ENCODE measurements around the gene TAS1R3. TPM values are rescaled to one million over a fixed set of nuclear protein-coding genes. Genes with fewer than 3 reads are reported as not detected.

Gene TAS1R3
- total and polyA plus RNA-seq, 12 donors, result 0.05 to 0.86 (median 0.56) TPM

DNA sequence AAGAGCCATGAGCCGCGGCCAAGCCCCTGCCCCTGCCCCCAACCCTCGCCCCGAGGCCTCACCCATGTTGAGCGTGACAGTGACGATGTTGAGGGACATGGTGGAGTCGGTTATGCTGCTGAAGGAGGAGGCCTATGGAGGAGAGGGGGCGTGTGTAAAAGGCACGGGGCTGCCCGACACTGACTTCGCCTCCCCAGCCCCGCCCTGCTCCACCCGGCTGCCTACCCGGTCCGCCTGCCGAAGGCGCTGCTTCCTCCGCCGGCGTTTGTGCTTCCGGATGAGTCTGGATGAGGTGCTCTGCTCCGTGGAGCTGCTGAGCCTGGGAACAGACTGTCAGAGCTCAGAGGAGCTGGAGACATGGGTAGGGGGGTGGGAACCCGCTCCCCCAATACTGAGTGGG, 9.1 kb downstream of the TAS1R3 start:
- Histone ChIP-seq H3K4me1 (replicated peaks in 1 of 2) (peaks cover 6 to 12% of the 10 kb centered on the region in 2 donors), H3K4me3 (no peak overlapping the region), H3K9me3 (replicated peaks in 1 of 3) (no peaks in the 10 kb centered on the region), H3K27me3 (no peaks in the 10 kb centered on the region), H3K27ac (no peak overlapping the region), H3K36me3 (replicated peaks in 1 of 2) (peaks cover 0 to 25% of the 10 kb centered on the region in 2 donors)
- WGBS, 4 donors, result 89 to 92% (median 90%) methylated on average over 9 to 23 of the region's 23 CpGs
- no peak for DNase-seq
- TF ChIP-seq, protein P1, sequence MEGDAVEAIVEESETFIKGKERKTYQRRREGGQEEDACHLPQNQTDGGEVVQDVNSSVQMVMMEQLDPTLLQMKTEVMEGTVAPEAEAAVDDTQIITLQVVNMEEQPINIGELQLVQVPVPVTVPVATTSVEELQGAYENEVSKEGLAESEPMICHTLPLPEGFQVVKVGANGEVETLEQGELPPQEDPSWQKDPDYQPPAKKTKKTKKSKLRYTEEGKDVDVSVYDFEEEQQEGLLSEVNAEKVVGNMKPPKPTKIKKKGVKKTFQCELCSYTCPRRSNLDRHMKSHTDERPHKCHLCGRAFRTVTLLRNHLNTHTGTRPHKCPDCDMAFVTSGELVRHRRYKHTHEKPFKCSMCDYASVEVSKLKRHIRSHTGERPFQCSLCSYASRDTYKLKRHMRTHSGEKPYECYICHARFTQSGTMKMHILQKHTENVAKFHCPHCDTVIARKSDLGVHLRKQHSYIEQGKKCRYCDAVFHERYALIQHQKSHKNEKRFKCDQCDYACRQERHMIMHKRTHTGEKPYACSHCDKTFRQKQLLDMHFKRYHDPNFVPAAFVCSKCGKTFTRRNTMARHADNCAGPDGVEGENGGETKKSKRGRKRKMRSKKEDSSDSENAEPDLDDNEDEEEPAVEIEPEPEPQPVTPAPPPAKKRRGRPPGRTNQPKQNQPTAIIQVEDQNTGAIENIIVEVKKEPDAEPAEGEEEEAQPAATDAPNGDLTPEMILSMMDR (IDR thresholded peaks at IDR 0.05), result no peak
- no peak for TF ChIP-seq POLR2A (IDR thresholded peaks at IDR 0.05)
- intact Hi-C loops (cut with DNase I), result no loop called here

DNA sequence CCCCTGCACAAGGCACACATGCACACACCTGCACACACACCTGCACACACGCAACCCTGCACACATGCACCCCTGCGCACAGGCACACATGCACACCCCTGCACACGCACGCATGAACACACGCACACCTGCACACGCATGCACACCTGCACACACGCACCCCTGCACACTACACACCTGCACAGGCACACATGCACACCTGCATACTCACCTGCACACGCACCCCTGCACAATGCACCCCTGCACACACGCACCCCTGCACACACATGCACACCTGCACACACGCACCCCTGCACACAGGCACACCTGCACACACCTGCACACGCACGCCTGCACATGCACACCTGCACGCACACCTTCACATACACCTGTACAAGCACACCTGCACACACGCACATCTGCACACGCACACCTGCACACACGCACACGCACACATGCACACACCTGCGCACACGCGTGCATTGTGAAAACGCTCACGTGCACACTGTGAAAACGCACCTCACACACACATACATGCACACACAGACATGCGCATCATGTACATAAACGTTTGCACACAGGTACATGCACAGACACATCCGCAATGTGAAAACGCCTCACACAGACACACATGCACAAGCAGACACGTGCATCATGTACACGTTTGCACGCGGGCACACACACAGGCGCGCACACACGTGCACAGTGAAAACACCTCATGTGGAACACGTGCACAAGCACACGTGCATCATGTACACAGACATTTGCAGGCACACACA, 9.9 kb downstream of the TAS1R3 start:
- WGBS, 4 donors, result 87 to 91% (median 89%) methylated on average over 23 to 36 of the region's 36 CpGs
- Histone ChIP-seq H3K4me1 (replicated peaks in 1 of 2) (peaks cover 14 to 20% of the 10 kb centered on the region in 2 donors), H3K4me3 (no peak overlapping the region), H3K27ac (no peak overlapping the region), H3K9me3 (replicated peaks in 1 of 3) (no peaks in the 10 kb centered on the region), H3K36me3 (replicated peaks in 1 of 2) (peaks cover 0 to 25% of the 10 kb centered on the region in 2 donors), H3K27me3 (no peaks in the 10 kb centered on the region)
- no peak for DNase-seq
- TF ChIP-seq, protein P1 (IDR thresholded peaks at IDR 0.05), result no peak
- TF ChIP-seq POLR2A (IDR thresholded peaks at IDR 0.05), result no peak
- intact Hi-C loops (cut with DNase I), result no loop called here

DNA sequence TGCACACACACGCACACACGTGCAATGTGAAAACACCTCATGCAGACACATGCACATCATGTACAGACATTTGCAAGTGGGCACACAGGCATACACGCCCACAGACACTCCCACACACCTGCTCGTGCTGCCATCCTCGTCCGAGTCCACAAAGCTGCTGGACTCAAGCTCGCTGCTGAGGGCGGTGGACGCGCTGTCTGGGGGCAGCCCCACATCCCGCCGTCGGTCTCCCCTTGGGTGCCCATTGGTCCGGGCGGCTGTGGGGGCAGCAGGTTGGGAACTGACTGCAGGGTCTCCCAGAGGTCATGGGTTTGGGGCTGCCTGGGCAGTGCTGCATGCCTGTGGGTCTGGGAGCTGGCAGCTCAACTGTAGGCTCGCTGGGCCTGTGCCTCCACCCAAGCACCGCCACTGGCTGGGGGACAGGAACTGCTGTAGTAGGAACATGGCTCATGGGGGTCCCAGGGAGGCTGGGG, 10.5 kb downstream of the TAS1R3 start:
- TF ChIP-seq, protein P1 (IDR thresholded peaks at IDR 0.05), result no peak
- TF ChIP-seq POLR2A (IDR thresholded peaks at IDR 0.05), result no peak
- WGBS, 4 donors, result 86 to 93% (median 91%) methylated on average over 7 to 17 of the region's 17 CpGs

DNA sequence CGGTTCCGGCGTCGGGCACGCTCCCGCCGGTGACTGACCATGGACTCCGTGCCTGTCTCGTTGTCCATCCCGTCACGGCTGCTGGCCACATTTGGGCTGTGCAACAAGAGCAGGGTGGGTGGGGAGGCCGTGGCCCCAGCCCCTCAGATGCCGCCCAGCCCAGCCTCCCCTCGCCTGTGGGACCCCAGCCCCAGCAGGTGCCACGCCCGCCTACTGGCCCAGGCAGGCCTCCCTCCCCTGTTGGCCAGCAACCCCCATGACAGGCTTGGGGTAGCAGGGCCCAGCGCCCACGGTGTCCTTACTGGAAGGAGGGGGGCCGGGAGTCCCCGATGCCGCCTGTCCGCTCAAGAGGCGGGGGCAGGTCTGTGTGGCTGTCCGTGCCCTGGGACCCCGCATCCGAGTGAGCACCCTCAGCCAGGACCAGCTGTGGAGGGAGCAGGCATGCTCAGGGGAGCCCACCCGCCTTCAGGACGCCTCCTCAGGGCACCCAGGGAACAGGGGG, 11.0 kb downstream of the TAS1R3 start:
- Histone ChIP-seq H3K27me3 (no peaks in the 10 kb centered on the region), H3K4me1 (replicated peaks in 1 of 2) (peaks cover 24 to 31% of the 10 kb centered on the region in 2 donors), H3K4me3 (no peak overlapping the region), H3K9me3 (replicated peaks in 1 of 3) (no peaks in the 10 kb centered on the region), H3K36me3 (replicated peaks in 1 of 2) (peaks cover 0 to 25% of the 10 kb centered on the region in 2 donors), H3K27ac (no peak overlapping the region)
- intact Hi-C loops (cut with DNase I), result no loop called here
- DNase-seq, result no peak
- no peak for TF ChIP-seq POLR2A (IDR thresholded peaks at IDR 0.05)
- TF ChIP-seq, protein P1 (IDR thresholded peaks at IDR 0.05), result no peak
- WGBS, 4 donors, result 91 to 93% (median 91%) methylated on average over 12 to 28 of the region's 28 CpGs

More for the DNA sequence above, 10.5 kb downstream of the TAS1R3 start:
- Histone ChIP-seq H3K27me3 (no peaks in the 10 kb centered on the region), H3K4me3 (no peak overlapping the region), H3K27ac (no peak overlapping the region), H3K9me3 (replicated peaks in 1 of 3) (no peaks in the 10 kb centered on the region), H3K36me3 (replicated peaks in 1 of 2) (peaks cover 0 to 25% of the 10 kb centered on the region in 2 donors), H3K4me1 (replicated peaks in 1 of 2) (peaks cover 20 to 26% of the 10 kb centered on the region in 2 donors)
- no peak for DNase-seq
- intact Hi-C loops (cut with DNase I), result no loop called here

Data from adrenal gland (tissue), 12 donors.